ENCODE results near the gene CNTD1. TPM values are rescaled to one million over a fixed set of nuclear protein-coding genes. Genes with fewer than 3 reads are reported as not detected.

The CNTD1 gene
- total RNA-seq, 1 experiment from 2014 or later, result not detected

GRCh38 chr17:42832934-42833766, 34.5 kb downstream of the CNTD1 start, which contains the start of gene PSME3 (continued):
- TF ChIP-seq CTCF (IDR thresholded peaks at IDR 0.05), result no peak
- TF ChIP-seq ZNF232 (CRISPR knock-in tag; IDR thresholded peaks at IDR 0.05), result no peak
- TF ChIP-seq OVOL2 (CRISPR knock-in tag; IDR thresholded peaks at IDR 0.05; ENCODE audit: borderline replicate concordance), result no peak
- TF ChIP-seq TEAD4 (CRISPR knock-in tag; IDR thresholded peaks at IDR 0.05), result no peak
- TF ChIP-seq ELF4 (CRISPR knock-in tag; IDR thresholded peaks at IDR 0.05; ENCODE audit: low read depth), result no peak
- no peak for TF ChIP-seq IRF2 (CRISPR knock-in tag; IDR thresholded peaks at IDR 0.05; ENCODE audit: borderline replicate concordance, low read depth)
- peak; percentile 95 for TF ChIP-seq FOXK1 (CRISPR knock-in tag; IDR thresholded peaks at IDR 0.05)
- TF ChIP-seq, protein P1, sequence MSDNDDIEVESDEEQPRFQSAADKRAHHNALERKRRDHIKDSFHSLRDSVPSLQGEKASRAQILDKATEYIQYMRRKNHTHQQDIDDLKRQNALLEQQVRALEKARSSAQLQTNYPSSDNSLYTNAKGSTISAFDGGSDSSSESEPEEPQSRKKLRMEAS (CRISPR knock-in tag; IDR thresholded peaks at IDR 0.05), result peak; percentile 100
- no peak for TF ChIP-seq ZBTB43 (CRISPR knock-in tag; IDR thresholded peaks at IDR 0.05)
- no peak for TF ChIP-seq ZNF121 (CRISPR knock-in tag; IDR thresholded peaks at IDR 0.05)
- TF ChIP-seq, protein P2, sequence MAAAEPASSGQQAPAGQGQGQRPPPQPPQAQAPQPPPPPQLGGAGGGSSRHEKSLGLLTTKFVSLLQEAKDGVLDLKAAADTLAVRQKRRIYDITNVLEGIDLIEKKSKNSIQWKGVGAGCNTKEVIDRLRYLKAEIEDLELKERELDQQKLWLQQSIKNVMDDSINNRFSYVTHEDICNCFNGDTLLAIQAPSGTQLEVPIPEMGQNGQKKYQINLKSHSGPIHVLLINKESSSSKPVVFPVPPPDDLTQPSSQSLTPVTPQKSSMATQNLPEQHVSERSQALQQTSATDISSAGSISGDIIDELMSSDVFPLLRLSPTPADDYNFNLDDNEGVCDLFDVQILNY (CRISPR knock-in tag; IDR thresholded peaks at IDR 0.05), result peak; percentile 58; the same call in 1 of the 2 replicates
- no peak for TF ChIP-seq ZNF263 (CRISPR knock-in tag; IDR thresholded peaks at IDR 0.05; ENCODE audit: low read depth)
- peak; percentile 66; the same call in 1 of the 2 replicates for TF ChIP-seq SMAD3 (CRISPR knock-in tag; IDR thresholded peaks at IDR 0.05; ENCODE audit: borderline replicate concordance)
- TF ChIP-seq, protein P3, sequence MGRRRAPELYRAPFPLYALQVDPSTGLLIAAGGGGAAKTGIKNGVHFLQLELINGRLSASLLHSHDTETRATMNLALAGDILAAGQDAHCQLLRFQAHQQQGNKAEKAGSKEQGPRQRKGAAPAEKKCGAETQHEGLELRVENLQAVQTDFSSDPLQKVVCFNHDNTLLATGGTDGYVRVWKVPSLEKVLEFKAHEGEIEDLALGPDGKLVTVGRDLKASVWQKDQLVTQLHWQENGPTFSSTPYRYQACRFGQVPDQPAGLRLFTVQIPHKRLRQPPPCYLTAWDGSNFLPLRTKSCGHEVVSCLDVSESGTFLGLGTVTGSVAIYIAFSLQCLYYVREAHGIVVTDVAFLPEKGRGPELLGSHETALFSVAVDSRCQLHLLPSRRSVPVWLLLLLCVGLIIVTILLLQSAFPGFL (CRISPR knock-in tag; IDR thresholded peaks at IDR 0.05; ENCODE audit: borderline replicate concordance), result 0 out of 2 replicates have a peak, but pooled peaks have one; percentile 38
- TF ChIP-seq, protein P4, sequence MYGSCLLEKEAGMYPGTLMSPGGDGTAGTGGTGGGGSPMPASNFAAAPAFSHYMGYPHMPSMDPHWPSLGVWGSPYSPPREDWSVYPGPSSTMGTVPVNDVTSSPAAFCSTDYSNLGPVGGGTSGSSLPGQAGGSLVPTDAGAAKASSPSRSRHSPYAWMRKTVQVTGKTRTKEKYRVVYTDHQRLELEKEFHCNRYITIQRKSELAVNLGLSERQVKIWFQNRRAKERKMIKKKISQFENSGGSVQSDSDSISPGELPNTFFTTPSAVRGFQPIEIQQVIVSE (CRISPR knock-in tag; IDR thresholded peaks at IDR 0.05; ENCODE audit: borderline replicate concordance), result no peak
- TF ChIP-seq TEAD1 (CRISPR knock-in tag; IDR thresholded peaks at IDR 0.05), result peak; percentile 66; the same call in 1 of the 2 replicates
- no peak; the same call in 1 of the 2 replicates for TF ChIP-seq FOXP1 (CRISPR knock-in tag; IDR thresholded peaks at IDR 0.05; ENCODE audit: borderline replicate concordance)
- no peak for TF ChIP-seq ZNF317 (CRISPR knock-in tag; IDR thresholded peaks at IDR 0.05; ENCODE audit: borderline replicate concordance, low read depth)
- no peak for TF ChIP-seq FOXJ3 (CRISPR knock-in tag; IDR thresholded peaks at IDR 0.05; ENCODE audit: borderline replicate concordance)
- peak; percentile 92; the same call in 1 of the 2 replicates for TF ChIP-seq ARID4B (CRISPR knock-in tag; IDR thresholded peaks at IDR 0.05; ENCODE audit: borderline replicate concordance)
- no peak for TF ChIP-seq TP53 (CRISPR knock-in tag; IDR thresholded peaks at IDR 0.05)
- 0 out of 2 replicates have a peak, but pooled peaks have one; percentile 67 for TF ChIP-seq KAT7 (CRISPR knock-in tag; IDR thresholded peaks at IDR 0.05; ENCODE audit: borderline replicate concordance)
- TF ChIP-seq, protein P5, sequence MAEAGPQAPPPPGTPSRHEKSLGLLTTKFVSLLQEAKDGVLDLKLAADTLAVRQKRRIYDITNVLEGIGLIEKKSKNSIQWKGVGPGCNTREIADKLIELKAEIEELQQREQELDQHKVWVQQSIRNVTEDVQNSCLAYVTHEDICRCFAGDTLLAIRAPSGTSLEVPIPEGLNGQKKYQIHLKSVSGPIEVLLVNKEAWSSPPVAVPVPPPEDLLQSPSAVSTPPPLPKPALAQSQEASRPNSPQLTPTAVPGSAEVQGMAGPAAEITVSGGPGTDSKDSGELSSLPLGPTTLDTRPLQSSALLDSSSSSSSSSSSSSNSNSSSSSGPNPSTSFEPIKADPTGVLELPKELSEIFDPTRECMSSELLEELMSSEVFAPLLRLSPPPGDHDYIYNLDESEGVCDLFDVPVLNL (CRISPR knock-in tag; IDR thresholded peaks at IDR 0.05; ENCODE audit: borderline replicate concordance, low read depth), result no peak
- TF ChIP-seq NR2C2 (CRISPR knock-in tag; IDR thresholded peaks at IDR 0.05), result no peak
- no peak for TF ChIP-seq SP1 (CRISPR knock-in tag; conservative IDR thresholded peaks at IDR 0.05)
- no peak for TF ChIP-seq ZBTB21 (CRISPR knock-in tag; IDR thresholded peaks at IDR 0.05; ENCODE audit: borderline replicate concordance)
- TF ChIP-seq GTF2I (CRISPR knock-in tag; conservative IDR thresholded peaks at IDR 0.05), result no peak

Data from WTC11 (cell line).